ENCODE data around the gene PDLIM7. TPM values are rescaled to one million over a fixed set of nuclear protein-coding genes. Genes with fewer than 3 reads are reported as not detected.

Gene PDLIM7
- total and polyA plus RNA-seq, 10 of the 15 experiments (the other 5 are each of a cell fraction or from before 2014, with no cell fraction given): 0.82 to 36.6 (median 19.3) TPM

GRCh38 chr5:177442066-177442826 is 55.2 kb downstream of the PDLIM7 start:
- Histone ChIP-seq H3K9me3 (replicated peaks; ENCODE audit: control insufficient read depth, insufficient read depth, low read length) (no peaks in the 10 kb centered on the region), H3K27ac (ENCODE audit: control insufficient read depth, insufficient read depth) (no peak overlapping the region), H3K79me2 (ENCODE audit: control insufficient read depth, insufficient read depth, low read length) (peaks cover 2% of the 10 kb centered on the region; the same call in 1 of the 2 replicates), H2AFZ (ENCODE audit: control insufficient read depth, low read depth, low read length) (no peak overlapping the region), H3K4me3 (no peak overlapping the region), H3K4me1 (ENCODE audit: control insufficient read depth, insufficient read depth, low read length) (peaks cover 27% of the 10 kb centered on the region), H3K36me3 (ENCODE audit: control insufficient read depth in 2 of 2, insufficient read depth in 2 of 2, low read length in 1 of 2) (peaks cover 13 to 19% of the 10 kb centered on the region in 2 experiments), H4K20me1 (ENCODE audit: control insufficient read depth, insufficient read depth) (no peaks in the 10 kb centered on the region), H3K9ac (ENCODE audit: control insufficient read depth, insufficient read depth, low read length) (no peak overlapping the region), H3K4me2 (ENCODE audit: control insufficient read depth, insufficient read depth) (no peak overlapping the region), H3K27me3 (replicated peaks in 1 of 2; ENCODE audit: control insufficient read depth in 2 of 2, insufficient read depth in 2 of 2, low read length in 1 of 2) (no peaks in the 10 kb centered on the region)
- WGBS (ENCODE audit: insufficient coverage, insufficient replicate concordance, low lambda C conversion rate, missing lambda C conversion rate): 91% methylated on average over 20 of the region's 20 CpGs
- intact Hi-C loops (cut with micrococcal nuclease; ENCODE audit: unreplicated experiment): no loop called here
- DNase-seq (ENCODE audit: low read depth, low spot score) (no peak), FAIRE-seq (no peak), ATAC-seq (no peak)
- ChIA-PET POLR2A (interaction anchor here (1.0 to 13.6 kb wide), 2 partner anchors 14 to 37 kb away, joined by 4 to 358 read pairs; partner anchors contain the start of gene GRK6), CTCF (interaction anchor here (3.5 to 16.4 kb wide), 3 partner anchors 12 to 39 kb away, joined by 23 to 391 read pairs (median 114); partner anchors contain the start of genes GRK6 and PFN3), SMC1A (ENCODE audit: uncharacterized antibody, unreplicated experiment) (interaction anchor here (7.2 to 7.4 kb wide), 2 partner anchors 11 to 38 kb away, joined by 73 to 105 read pairs; partner anchors contain the start of gene PFN3), RAD21 (ENCODE audit: unreplicated experiment) (no interaction called here)
- in situ Hi-C loops (cut with MboI): no loop called here
- BruUV-seq (replicated peaks): no TSS peak
- TF ChIP-seq BRCA1 (IDR thresholded peaks at IDR 0.05; ENCODE audit: low read depth, low read length): no peak
- no peak for TF ChIP-seq MTA3 (IDR thresholded peaks at IDR 0.05; ENCODE audit: borderline replicate concordance, low read length)
- peak; percentile 46; the same call in 1 of the 2 replicates for TF ChIP-seq POLR2A (IDR thresholded peaks at IDR 0.05; ENCODE audit: low read depth, low read length)
- peak; percentile 6; the same call in 1 of the 2 replicates for TF ChIP-seq POLR2AphosphoS5 (IDR thresholded peaks at IDR 0.05; ENCODE audit: low read length)
- no peak for TF ChIP-seq PRDM15 (CRISPR knock-in tag; IDR thresholded peaks at IDR 0.05)

Measured in GM12878 (cell line).